ENCODE results near the gene GHR. TPM values are rescaled to one million over a fixed set of nuclear protein-coding genes. Genes with fewer than 3 reads are reported as not detected.

The GHR gene
- total RNA-seq, 1 donor from 2014 or later = 0.61 TPM

DNA sequence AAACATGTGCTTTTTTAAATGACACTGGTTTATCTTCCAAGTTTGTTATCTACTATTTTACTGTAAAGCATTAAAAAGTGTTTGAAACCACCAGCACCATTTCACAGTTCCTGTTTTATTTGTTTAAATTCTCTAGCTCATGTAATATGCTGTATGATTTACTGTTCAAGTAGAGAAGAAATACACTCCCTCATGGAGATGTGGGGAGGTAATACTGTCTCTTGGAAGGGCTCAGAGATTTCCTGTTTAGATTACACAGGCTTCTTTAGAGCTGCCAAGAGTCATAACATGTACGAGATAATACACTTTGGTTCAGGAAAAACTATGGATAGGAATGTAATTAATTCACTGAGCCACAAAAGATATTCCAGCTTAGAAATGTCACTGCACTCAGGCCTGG lies 198.4 kb downstream of the GHR start:
- Mint-ChIP-seq H3K27me3 (ENCODE audit: low read depth) (no peaks in the 10 kb centered on the region), H3K4me1 (peaks cover 3% of the 10 kb centered on the region), H3K9me3 (no peaks in the 10 kb centered on the region), H3K36me3 (ENCODE audit: low read depth) (no peaks in the 10 kb centered on the region), H3K4me3 (no peak overlapping the region), H3K27ac (ENCODE audit: unreplicated experiment) (no peak overlapping the region)
- DNase-seq (ENCODE audit: low read depth, low spot score) = no peak
- TF ChIP-seq, protein P1, sequence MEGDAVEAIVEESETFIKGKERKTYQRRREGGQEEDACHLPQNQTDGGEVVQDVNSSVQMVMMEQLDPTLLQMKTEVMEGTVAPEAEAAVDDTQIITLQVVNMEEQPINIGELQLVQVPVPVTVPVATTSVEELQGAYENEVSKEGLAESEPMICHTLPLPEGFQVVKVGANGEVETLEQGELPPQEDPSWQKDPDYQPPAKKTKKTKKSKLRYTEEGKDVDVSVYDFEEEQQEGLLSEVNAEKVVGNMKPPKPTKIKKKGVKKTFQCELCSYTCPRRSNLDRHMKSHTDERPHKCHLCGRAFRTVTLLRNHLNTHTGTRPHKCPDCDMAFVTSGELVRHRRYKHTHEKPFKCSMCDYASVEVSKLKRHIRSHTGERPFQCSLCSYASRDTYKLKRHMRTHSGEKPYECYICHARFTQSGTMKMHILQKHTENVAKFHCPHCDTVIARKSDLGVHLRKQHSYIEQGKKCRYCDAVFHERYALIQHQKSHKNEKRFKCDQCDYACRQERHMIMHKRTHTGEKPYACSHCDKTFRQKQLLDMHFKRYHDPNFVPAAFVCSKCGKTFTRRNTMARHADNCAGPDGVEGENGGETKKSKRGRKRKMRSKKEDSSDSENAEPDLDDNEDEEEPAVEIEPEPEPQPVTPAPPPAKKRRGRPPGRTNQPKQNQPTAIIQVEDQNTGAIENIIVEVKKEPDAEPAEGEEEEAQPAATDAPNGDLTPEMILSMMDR (conservative IDR thresholded peaks at IDR 0.05) = no peak

- H3K4me1 Mint-ChIP-seq = no peaks in the 10 kb centered on the region
- H3K27ac Mint-ChIP-seq (ENCODE audit: unreplicated experiment) = no peak overlapping the region
- TF ChIP-seq, protein P1 (conservative IDR thresholded peaks at IDR 0.05) = no peak
- DNase-seq (ENCODE audit: low read depth, low spot score) = no peak
- no peaks in the 10 kb centered on the region for H3K9me3 Mint-ChIP-seq
- no peaks in the 10 kb centered on the region for H3K36me3 Mint-ChIP-seq (ENCODE audit: low read depth)
- H3K27me3 Mint-ChIP-seq (ENCODE audit: low read depth) = no peaks in the 10 kb centered on the region
- no peak overlapping the region for H3K4me3 Mint-ChIP-seq
Observed at GRCh38 chr5:42624912-42625311, 201.7 kb downstream of the GHR start.

GRCh38 chr5:42626462-42626861 lies 203.2 kb downstream of the GHR start:
- Mint-ChIP-seq H3K9me3 (no peaks in the 10 kb centered on the region), H3K4me3 (no peak overlapping the region), H3K27ac (ENCODE audit: unreplicated experiment) (no peak overlapping the region), H3K36me3 (ENCODE audit: low read depth) (no peaks in the 10 kb centered on the region), H3K27me3 (ENCODE audit: low read depth) (no peaks in the 10 kb centered on the region), H3K4me1 (no peaks in the 10 kb centered on the region)
- TF ChIP-seq, protein P1 (conservative IDR thresholded peaks at IDR 0.05) = no peak
- no peak for DNase-seq (ENCODE audit: low read depth, low spot score)

DNA sequence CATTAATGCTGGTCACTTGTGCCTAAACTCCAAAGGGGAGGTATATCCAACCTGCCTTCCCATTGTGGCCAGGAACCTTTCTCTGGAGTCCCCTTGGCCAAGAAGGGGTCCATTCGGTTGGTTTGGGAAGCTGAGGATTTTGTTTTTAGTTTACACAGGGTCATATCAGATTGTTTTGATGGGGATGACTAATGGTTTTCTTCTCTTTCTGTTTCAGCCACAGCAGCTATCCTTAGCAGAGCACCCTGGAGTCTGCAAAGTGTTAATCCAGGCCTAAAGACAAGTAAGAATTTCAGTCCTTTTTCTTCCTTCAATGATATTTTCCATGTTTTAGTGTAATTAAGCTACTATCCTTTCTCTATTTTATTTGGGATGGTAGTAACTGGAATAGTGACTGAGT lies 205.6 kb downstream of the GHR start:
- Mint-ChIP-seq H3K27ac (ENCODE audit: unreplicated experiment) (no peak overlapping the region), H3K9me3 (no peaks in the 10 kb centered on the region), H3K27me3 (ENCODE audit: low read depth) (no peaks in the 10 kb centered on the region), H3K4me1 (no peaks in the 10 kb centered on the region), H3K4me3 (no peak overlapping the region), H3K36me3 (ENCODE audit: low read depth) (no peaks in the 10 kb centered on the region)
- no peak for DNase-seq (ENCODE audit: low read depth, low spot score)
- TF ChIP-seq, protein P1 (conservative IDR thresholded peaks at IDR 0.05) = no peak

- no peak overlapping the region for H3K27ac Mint-ChIP-seq (ENCODE audit: unreplicated experiment)
- no peaks in the 10 kb centered on the region for H3K27me3 Mint-ChIP-seq (ENCODE audit: low read depth)
- no peaks in the 10 kb centered on the region for H3K36me3 Mint-ChIP-seq (ENCODE audit: low read depth)
- no peak for DNase-seq (ENCODE audit: low read depth, low spot score)
- TF ChIP-seq, protein P1 (conservative IDR thresholded peaks at IDR 0.05) = no peak
- no peaks in the 10 kb centered on the region for H3K4me1 Mint-ChIP-seq
- no peak overlapping the region for H3K4me3 Mint-ChIP-seq
- no peaks in the 10 kb centered on the region for H3K9me3 Mint-ChIP-seq
Observed at GRCh38 chr5:42629284-42629683, 206.0 kb downstream of the GHR start.

DNA sequence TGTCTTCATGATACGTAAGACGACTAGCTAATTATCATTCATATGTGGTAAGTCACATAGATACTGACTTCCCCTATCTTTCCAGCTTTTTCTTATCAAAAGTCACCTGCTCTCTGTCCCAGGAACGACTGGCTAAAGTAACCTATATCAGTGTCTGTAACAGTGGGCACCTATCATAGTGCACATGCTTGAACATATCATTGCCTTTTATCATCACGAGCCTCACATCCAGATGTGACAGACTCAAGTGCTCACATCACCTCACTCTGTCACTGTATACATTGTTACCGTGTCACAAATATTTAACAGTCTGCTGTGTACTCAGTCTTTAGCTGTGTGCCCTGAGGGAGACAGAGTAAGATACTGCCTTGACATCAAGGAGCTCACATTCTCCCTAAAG lies 208.0 kb downstream of the GHR start:
- H3K4me1 Mint-ChIP-seq = no peaks in the 10 kb centered on the region
- H3K36me3 Mint-ChIP-seq (ENCODE audit: low read depth) = no peaks in the 10 kb centered on the region
- no peaks in the 10 kb centered on the region for H3K9me3 Mint-ChIP-seq
- no peak overlapping the region for H3K27ac Mint-ChIP-seq (ENCODE audit: unreplicated experiment)
- DNase-seq (ENCODE audit: low read depth, low spot score) = no peak
- H3K4me3 Mint-ChIP-seq = no peak overlapping the region
- no peaks in the 10 kb centered on the region for H3K27me3 Mint-ChIP-seq (ENCODE audit: low read depth)
- TF ChIP-seq, protein P1 (conservative IDR thresholded peaks at IDR 0.05) = no peak

Measured in neural crest cell (in vitro differentiated cells).